Epithelial cell of proximal tubule (primary cell): ENCODE data around the gene RIC3. TPM values are rescaled to one million over a fixed set of nuclear protein-coding genes. Genes with fewer than 3 reads are reported as not detected.
"Not testable (repeated sequence)": the region's sequence is repeated elsewhere in the genome, so short reads cannot be mapped to it uniquely, and the experiment has no call there.

Source experiments
- DNase-seq: peaks from one replicate; pipeline ENCODE4 v3.0.0-alpha.2; 2011; ENCODE audit warnings: low read depth
- H3K4me3 ChIP-seq: 2 replicates; pipeline ENCODE4 v1.5.1; 2011; ENCODE audit warnings: low read depth, mild to moderate bottlenecking, low read length
- CTCF ChIP-seq: conservative IDR thresholded peaks from 2 replicates; pipeline ENCODE4 v1.5.1; 2012; ENCODE audit warnings: low read depth, mild to moderate bottlenecking, low read length
- total RNA-seq: library from RNA; depleted of rRNA; stranded (reverse); fragments of >200 nt; gene quantifications from 2 replicates; pipeline ENCODE4 v1.2.3, GENCODE V29; 2015

RIC3 gene
- total RNA-seq, 1 donor from 2014 or later = 0.92 TPM

- DNase-seq = peak; percentile 6
- no peak overlapping the region for H3K4me3 ChIP-seq
Measured at GRCh38 chr11:8167796-8168195, 1.0 kb downstream of the RIC3 start.

GRCh38 chr11:8164746-8165145 lies 4.1 kb downstream of the RIC3 start:
- no peak overlapping the region for H3K4me3 ChIP-seq
- no peak for DNase-seq
- TF ChIP-seq CTCF = no peak

More at GRCh38 chr11:8167796-8168195, 1.0 kb downstream of the RIC3 start:
- no peak for TF ChIP-seq CTCF

- peak; percentile 26 for DNase-seq
- not testable (repeated sequence) for H3K4me3 ChIP-seq
Measured at GRCh38 chr11:8161627-8162304, 7.1 kb downstream of the RIC3 start.

GRCh38 chr11:8156877-8157276 lies 11.9 kb downstream of the RIC3 start:
- no peak for TF ChIP-seq CTCF
- DNase-seq = no peak
- H3K4me3 ChIP-seq = no peak overlapping the region

- no peak for TF ChIP-seq CTCF
- no peak for DNase-seq
- H3K4me3 ChIP-seq = no peak overlapping the region
Measured at GRCh38 chr11:8149726-8150125, 19.1 kb downstream of the RIC3 start.

- no peak for TF ChIP-seq CTCF
- no peak for DNase-seq
- no peak overlapping the region for H3K4me3 ChIP-seq
Measured at GRCh38 chr11:8138526-8138925, 30.3 kb downstream of the RIC3 start.

GRCh38 chr11:8127447-8127846 lies 41.4 kb downstream of the RIC3 start:
- no peak for DNase-seq
- no peak for TF ChIP-seq CTCF
- H3K4me3 ChIP-seq = no peak overlapping the region
